ENCODE results near the gene S100A5.

Gene S100A5

DNA sequence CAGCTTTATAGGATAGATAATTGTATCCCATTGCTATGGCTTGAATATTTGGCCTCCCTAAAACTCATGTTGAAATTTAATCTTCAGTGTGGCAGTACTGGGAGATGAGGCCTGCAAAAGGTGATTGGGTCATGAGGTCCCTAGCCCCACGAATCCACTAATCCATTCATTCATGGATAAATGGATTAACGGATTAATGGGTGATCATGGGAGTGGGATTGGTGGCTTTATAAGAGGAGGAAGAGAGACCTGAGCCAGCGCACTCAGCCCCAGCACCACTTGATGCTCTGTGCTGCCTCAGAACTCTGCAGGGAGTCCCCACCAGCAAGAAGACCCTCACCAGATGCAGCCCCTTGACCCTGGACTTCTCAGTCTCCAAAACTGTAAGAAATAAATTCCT, 37.0 kb downstream of the S100A5 start:
- no peak for DNase-seq

DNA sequence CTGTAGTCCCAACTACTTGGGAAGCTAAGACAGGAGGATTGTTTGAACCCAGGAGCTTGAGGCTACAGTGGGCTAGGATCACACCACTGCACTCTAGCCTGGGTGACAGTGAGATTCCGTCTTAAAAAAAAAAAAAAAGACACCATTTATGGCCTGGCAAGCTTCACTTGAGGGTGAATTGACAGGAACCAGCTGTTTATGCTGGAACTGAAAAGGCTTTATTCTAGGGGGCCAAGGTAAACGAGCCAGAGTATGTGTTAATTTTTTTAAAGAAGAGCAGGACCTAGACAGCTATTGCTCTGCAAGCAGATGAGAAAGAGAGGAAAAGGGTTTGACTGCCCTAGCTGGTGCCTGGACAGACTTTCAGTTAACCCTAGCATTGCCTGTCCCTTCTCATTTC, 42.0 kb downstream of the S100A5 start:
- no peak for DNase-seq

DNA sequence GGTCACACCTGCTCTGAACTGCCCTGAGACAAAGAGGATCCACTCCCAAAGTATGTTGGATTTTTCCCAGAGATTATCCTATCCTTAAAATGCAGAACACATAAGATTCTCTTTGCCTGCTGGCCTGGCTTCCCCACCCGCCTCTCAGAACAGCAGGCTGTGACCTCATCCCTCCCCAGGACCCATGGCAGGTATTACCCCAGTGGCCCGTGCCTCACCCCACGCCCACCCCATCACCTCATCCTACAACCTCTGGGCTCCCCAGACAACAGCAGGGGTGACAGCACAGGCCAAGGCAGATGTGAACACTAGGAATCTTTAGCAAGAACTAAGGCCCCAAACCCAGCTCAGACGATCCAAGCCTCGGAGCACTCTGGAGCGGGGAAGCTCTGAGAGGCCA, 45.2 kb downstream of the S100A5 start:
- DNase-seq, result no peak

DNA sequence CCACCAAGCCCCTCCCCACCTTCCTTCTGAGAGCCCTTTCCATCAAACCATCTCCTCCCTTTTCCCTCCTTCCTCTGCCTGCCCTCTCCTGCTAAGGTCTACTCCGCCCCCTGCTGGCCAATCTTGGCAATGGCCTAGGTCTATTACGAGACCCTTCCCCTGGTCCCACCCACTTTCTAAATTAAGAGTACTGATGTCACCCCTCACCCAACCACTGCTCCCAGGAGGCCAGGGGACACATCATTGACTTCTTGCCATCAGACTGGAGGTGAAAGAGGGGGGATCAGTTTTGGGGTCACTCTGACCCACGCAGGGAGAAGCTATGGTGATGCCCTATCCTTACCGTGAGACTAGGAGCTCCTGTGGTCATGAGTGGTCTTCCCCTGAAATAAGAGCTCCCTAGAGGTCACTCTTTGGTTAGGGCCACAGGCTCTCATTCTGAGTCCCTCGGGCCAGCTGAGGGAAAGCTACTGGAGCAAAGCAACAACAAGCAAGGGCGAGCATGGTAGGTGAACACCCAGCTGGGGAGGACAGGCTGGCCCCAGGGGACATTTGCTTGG, 45.7 kb downstream of the S100A5 start:
- DNase-seq, result peak; percentile 73

DNA sequence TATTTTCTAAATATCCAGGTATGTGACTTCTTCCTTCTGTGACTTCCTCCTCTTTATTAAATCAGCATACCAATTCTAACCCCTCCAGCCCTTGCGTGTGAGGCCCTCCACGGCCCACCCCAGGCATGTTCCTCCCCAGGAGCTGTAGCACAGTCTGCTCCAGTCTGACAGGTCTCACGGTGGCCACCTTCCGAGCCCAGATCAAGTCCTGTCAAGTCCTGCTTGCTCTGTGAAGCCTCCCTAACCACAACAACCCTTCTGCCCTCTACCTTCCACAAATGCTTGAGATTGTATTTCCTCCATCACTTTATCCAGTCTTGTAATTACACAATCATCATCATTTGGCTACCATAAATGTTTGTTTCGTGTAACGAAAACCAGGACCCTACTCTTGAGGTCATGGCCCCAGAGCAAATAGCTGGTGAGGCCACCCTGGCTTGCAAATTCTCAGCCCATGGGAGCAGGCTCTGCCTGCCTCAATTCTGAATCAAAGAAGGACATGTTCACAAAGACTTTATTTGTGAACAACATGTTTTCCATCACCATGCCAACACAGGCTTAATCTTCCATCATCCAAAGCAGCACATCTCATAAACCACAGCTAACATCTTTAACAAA, 47.3 kb downstream of the S100A5 start:
- no peak for DNase-seq

DNA sequence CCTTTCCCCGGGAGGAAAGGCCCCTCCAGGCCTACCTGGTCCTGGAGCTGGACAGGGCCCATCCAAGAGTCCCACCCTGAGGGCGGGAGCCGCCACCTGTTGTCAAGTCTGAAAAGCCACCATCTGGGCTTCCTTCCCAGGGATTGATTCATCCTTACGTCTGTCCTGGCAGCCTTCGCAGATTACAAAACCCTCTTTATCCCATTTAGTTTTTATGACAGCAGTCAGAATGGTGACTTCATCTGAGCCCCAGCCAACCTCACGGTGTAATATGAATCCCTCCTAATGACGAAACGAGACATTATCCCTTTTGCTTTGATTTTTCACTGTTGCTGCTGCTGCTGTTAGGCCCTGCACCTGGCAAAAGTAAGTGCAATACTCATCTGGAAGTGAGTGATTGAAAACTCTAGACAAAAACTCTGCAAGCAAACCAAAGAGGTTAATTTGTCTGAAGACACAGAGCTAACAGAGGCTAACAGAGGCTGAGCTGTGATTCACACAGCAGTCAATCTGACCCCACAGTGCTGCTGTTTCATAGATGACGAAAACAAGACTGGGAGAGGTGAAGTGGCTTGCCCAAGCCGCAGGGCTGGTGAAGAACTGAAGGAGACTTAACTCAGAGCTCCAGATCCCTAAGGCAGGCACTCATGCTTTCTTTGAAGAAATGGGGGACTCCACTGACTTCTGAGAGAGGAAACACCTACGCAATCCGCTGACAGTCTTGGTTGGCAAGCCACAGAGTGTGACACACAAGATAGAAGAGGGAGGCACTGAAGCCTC, 50.3 kb downstream of the S100A5 start:
- DNase-seq, result peak; percentile 22

DNA sequence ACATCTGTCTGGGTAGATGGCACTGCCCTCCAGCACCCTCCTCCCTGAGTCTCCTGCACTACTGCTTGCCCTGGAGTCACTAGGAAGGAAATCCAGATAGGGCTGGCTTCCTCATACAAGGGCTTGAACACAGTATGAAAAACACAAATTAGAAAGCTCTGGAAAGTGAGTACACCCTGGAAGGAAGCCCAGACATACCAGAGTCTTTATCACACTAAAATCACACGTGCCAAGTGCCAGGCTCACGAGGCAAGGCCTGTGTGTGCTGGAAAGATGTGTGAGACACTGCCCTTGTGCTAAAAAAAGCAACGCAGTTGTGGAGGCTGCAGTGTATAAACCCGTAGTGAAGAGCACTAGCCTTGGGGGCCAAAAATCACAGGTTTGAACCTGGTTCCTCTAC, 52.0 kb downstream of the S100A5 start:
- DNase-seq, result no peak

DNA sequence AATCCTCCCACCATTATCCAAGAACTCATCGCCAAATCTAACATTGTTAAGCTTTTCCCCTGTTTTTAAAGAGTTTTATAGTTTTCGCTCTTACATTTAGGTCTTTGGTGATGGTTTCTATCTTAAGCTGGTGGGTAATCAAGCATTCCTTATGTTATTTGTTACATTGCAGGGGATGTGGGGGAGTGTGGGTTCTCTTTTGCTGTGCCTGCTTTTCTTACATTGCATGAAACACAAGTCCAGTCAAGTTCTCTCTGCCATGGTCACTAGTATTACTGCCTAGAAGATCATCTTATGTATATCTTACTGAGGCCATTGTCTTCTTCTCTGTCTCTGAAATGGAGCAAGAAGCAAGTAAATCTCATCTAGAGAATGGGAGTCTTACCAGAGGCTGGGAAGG, 53.0 kb downstream of the S100A5 start:
- no peak for DNase-seq

Measured in SHP77 treated with DMSO at 0.1 percent for 48 hours (cell line).